Liver (tissue), 9 donors: ENCODE measurements around the gene PROSER3. TPM values are rescaled to one million over a fixed set of nuclear protein-coding genes. Genes with fewer than 3 reads are reported as not detected.

Source experiments
- DNase-seq: peaks from one replicate; pipeline ENCODE4 v3.0.0-alpha.2; 2017; ENCODE audit warnings: low spot score
- H3K27ac ChIP-seq, 2 donors: one replicate each; pipeline ENCODE4 v1.7.0; 2013; ENCODE audit warnings: inconsistent platforms in 2 of 2, low read length in 2 of 2, control low read depth in 1 of 2, low read depth in 1 of 2, mild to moderate bottlenecking in 1 of 2
- H3K27me3 ChIP-seq, 4 donors: one replicate each; pipeline versions ENCODE4 v1.6.1 to v1.7.0; 2013; ENCODE audit warnings: low read length in 3 of 4, inconsistent platforms in 1 of 4, mild to moderate bottlenecking in 1 of 4, moderate library complexity in 1 of 4; ENCODE audit not compliant: control insufficient read depth in 4 of 4, insufficient read depth in 4 of 4
- H3K36me3 ChIP-seq, 4 donors: one replicate each; pipeline versions ENCODE4 v1.6.1 to v1.7.0; 2013; ENCODE audit warnings: low read length in 3 of 4, mild to moderate bottlenecking in 3 of 4, low read depth in 1 of 4, moderate library complexity in 1 of 4; ENCODE audit not compliant: control insufficient read depth in 4 of 4, insufficient read depth in 3 of 4
- H3K4me1 ChIP-seq, 4 donors: one replicate each; pipeline versions ENCODE4 v1.6.1 to v1.7.0; 2013; ENCODE audit warnings: low read length in 3 of 4, mild to moderate bottlenecking in 3 of 4, moderate library complexity in 1 of 4; ENCODE audit not compliant: control insufficient read depth in 4 of 4, insufficient read depth in 4 of 4
- H3K4me3 ChIP-seq, 3 donors: one replicate each; pipeline versions ENCODE4 v1.6.1 to v1.7.0; 2013; ENCODE audit warnings: low read length in 3 of 3, control low read depth in 1 of 3, low read depth in 1 of 3, mild to moderate bottlenecking in 1 of 3
- H3K9ac ChIP-seq, 2 donors: one replicate each; pipeline ENCODE4 v1.7.0; 2013; ENCODE audit warnings: low read length in 2 of 2, mild to moderate bottlenecking in 2 of 2, moderate library complexity in 2 of 2, control low read depth in 1 of 2, low read depth in 1 of 2
- H3K9me3 ChIP-seq, 4 donors: one replicate each; pipeline versions ENCODE4 v1.6.1 to v1.7.0; 2013; ENCODE audit warnings: low read length in 3 of 4; ENCODE audit not compliant: control insufficient read depth in 4 of 4
- EGR1 ChIP-seq, 2 donors: IDR thresholded peaks; 2 replicates each; pipeline ENCODE4 v1.6.1; 2016 to 2018; ENCODE audit warnings: antibody characterized with exemption in 2 of 2, low read depth in 2 of 2
- FOXA2 ChIP-seq: IDR thresholded peaks from 2 replicates; pipeline ENCODE4 v1.6.1; 2016; ENCODE audit warnings: antibody characterized with exemption
- HNF4A ChIP-seq, 2 donors: conservative IDR thresholded peaks; 2 replicates each; pipeline ENCODE4 v1.6.1; 2016; ENCODE audit warnings: antibody characterized with exemption in 2 of 2, mild to moderate bottlenecking in 2 of 2
- JUND ChIP-seq, 2 donors: IDR thresholded peaks; 2 replicates each; pipeline ENCODE4 v1.6.1; 2016; ENCODE audit warnings: antibody characterized with exemption in 2 of 2
- MAX ChIP-seq: IDR thresholded peaks from 2 replicates; pipeline ENCODE4 v1.6.1; 2016; ENCODE audit warnings: antibody characterized with exemption
- REST ChIP-seq: IDR thresholded peaks from 2 replicates; pipeline ENCODE4 v1.6.1; 2016; ENCODE audit warnings: antibody characterized with exemption, mild to moderate bottlenecking
- RXRA ChIP-seq, 2 donors: IDR thresholded peaks; 2 replicates each; pipeline ENCODE4 v1.6.1; 2017 to 2018; ENCODE audit warnings: antibody characterized with exemption in 2 of 2, mild to moderate bottlenecking in 1 of 2
- SP1 ChIP-seq: IDR thresholded peaks from 2 replicates; pipeline ENCODE4 v1.6.1; 2018; ENCODE audit warnings: antibody characterized with exemption, mild to moderate bottlenecking
- WGBS: extraction: QIAGEN DNeasy Blood & Tissue Kit; methylation state at CpG from one replicate; pipeline ENCODE4 v1.1.7; 2013; 5-methylcytosine and 5-hydroxymethylcytosine counted together
- polyA plus RNA-seq, 2 donors: library from polyadenylated mRNA; stranded (reverse) in 1 of 2; unstranded in 1 of 2; fragments of 200-250 nt in 1 of 2; fragments of >200 nt in 1 of 2; fragmentation: Nextera tagmentation in 1 of 2; extraction: Ambion mirVana in 1 of 2; gene quantifications; one replicate each; pipeline versions ENCODE4 v1.2.1 to v1.2.3, GENCODE V29; 2013 to 2015
- total RNA-seq, 2 donors: library from RNA; depleted of rRNA; stranded (reverse); fragments of >200 nt; gene quantifications; one replicate each; pipeline ENCODE4 v1.2.3, GENCODE V29; 2014
- TF ChIP-seq, protein P1 (sequence below): IDR thresholded peaks from 2 replicates; pipeline ENCODE4 v1.6.1; 2016; ENCODE audit warnings: antibody characterized with exemption
- donor health status: healthy.
- donor health status: healthy.
- donor health status: healthy.
- donor health status: healthy.
- donor health status: healthy.

PROSER3 gene
- total and polyA plus RNA-seq, 4 donors, result 2.1 to 4.5 (median 2.7) TPM

DNA sequence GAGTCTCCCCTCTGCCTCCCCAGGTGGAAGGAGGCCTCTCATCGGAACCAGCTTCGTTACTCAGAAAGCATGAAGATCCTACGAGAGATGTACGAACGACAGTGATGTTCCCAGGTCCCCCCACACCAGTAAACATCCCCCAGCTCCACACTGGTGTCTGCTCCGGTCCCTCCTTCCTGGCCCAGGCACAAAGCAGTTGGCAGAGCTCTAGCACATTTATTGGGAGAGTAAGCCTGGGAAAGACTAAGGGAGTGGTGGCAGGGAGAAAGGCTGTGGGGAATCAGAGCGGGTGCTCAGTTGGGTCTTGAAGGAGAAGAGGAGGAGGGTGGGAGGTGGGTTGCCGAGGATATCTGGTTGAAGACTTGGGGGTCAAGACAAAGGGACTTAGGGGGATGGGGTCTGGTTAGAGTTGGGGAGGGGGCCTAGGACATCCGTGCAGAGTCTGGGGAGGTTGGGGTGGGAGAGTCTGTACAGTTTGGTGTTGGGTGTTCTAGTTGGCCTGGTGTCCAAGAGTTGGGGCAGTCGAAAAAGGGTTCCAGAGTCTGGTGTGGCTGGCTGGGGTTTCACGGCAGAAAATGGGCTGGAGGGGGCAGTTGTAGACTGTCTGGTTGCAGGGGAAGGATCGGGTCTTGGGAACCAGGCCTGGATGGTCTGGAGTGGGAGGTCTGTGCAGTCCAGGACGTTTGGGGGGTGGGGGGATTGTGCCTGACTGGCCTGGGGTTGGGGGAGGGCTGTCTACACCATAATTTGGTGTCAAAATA is 3.4 kb upstream of the PROSER3 start:
- Histone ChIP-seq H3K4me3 (no peak overlapping the region), H3K27ac (peak overlapping the region; percentile 30 to 85)

GRCh38 chr19:35755131-35755549 is 2.8 kb upstream of the PROSER3 start:
- DNase-seq, result no peak
- TF ChIP-seq FOXA2 (no peak), REST (no peak), RXRA (IDR thresholded peaks at IDR 0.05) (no peak), JUND (IDR thresholded peaks at IDR 0.05) (no peak), HNF4A (conservative IDR thresholded peaks at IDR 0.05) (no peak), MAX (no peak), SP1 (no peak)
- TF ChIP-seq, protein P1, sequence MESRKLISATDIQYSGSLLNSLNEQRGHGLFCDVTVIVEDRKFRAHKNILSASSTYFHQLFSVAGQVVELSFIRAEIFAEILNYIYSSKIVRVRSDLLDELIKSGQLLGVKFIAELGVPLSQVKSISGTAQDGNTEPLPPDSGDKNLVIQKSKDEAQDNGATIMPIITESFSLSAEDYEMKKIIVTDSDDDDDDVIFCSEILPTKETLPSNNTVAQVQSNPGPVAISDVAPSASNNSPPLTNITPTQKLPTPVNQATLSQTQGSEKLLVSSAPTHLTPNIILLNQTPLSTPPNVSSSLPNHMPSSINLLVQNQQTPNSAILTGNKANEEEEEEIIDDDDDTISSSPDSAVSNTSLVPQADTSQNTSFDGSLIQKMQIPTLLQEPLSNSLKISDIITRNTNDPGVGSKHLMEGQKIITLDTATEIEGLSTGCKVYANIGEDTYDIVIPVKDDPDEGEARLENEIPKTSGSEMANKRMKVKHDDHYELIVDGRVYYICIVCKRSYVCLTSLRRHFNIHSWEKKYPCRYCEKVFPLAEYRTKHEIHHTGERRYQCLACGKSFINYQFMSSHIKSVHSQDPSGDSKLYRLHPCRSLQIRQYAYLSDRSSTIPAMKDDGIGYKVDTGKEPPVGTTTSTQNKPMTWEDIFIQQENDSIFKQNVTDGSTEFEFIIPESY, result no peak
- peak overlapping the region; percentile 30 to 85 for H3K27ac ChIP-seq
- H3K36me3 ChIP-seq, result peaks cover 0 to 20% (median 10%) of the 10 kb centered on the region in 4 donors
- no peaks in the 10 kb centered on the region for H3K9me3 ChIP-seq
- peaks cover 14 to 19% (median 18%) of the 10 kb centered on the region in 4 donors for H3K4me1 ChIP-seq
- 67% methylated on average over 17 of the region's 17 CpGs for WGBS
- no peak overlapping the region for H3K9ac ChIP-seq
- no peak overlapping the region for H3K4me3 ChIP-seq
- no peaks in the 10 kb centered on the region for H3K27me3 ChIP-seq

More for the DNA sequence above, 3.4 kb upstream of the PROSER3 start:
- Histone ChIP-seq H3K4me1 (peaks cover 14 to 19% (median 17%) of the 10 kb centered on the region in 4 donors), H3K9me3 (no peaks in the 10 kb centered on the region), H3K9ac (no peak overlapping the region), H3K27me3 (no peaks in the 10 kb centered on the region), H3K36me3 (peaks cover 0 to 20% (median 10%) of the 10 kb centered on the region in 4 donors)
- WGBS, result 90% methylated on average over 13 of the region's 13 CpGs
- DNase-seq, result no peak
- TF ChIP-seq MAX (no peak), HNF4A (conservative IDR thresholded peaks at IDR 0.05) (no peak), FOXA2 (no peak), EGR1 (IDR thresholded peaks at IDR 0.05; ENCODE audit: low read depth in 2 of 2) (no peak)
